Thyroid gland (tissue), 4 donors: ENCODE results near the gene ANKS1A. TPM values are rescaled to one million over a fixed set of nuclear protein-coding genes. Genes with fewer than 3 reads are reported as not detected.
"Not testable (repeated sequence)": the region's sequence is repeated elsewhere in the genome, so short reads cannot be mapped to it uniquely, and the experiment has no call there.

ENCODE experiments used
- DNase-seq, 2 donors: peaks; one replicate each; pipeline ENCODE4 v3.0.0-alpha.2; 2019
- H3K27ac ChIP-seq, 3 donors: fragments of 200-600 bp; sonication (generic); 1 replicate in 2 of 3; 2 replicates in 1 of 3; pipeline ENCODE4 v1.5.1; 2016 to 2019; ENCODE audit warnings: mild to moderate bottlenecking in 1 of 3, moderate library complexity in 1 of 3
- H3K27me3 ChIP-seq: fragments of 200-600 bp; sonication (generic); one replicate; pipeline ENCODE4 v1.5.1; 2019
- H3K36me3 ChIP-seq, 2 donors: fragments of 200-600 bp; sonication (generic); one replicate each; pipeline ENCODE4 v1.5.1; 2016 to 2019
- H3K4me1 ChIP-seq, 2 donors: fragments of 200-600 bp; sonication (generic); one replicate each; pipeline ENCODE4 v1.5.1; 2017 to 2019
- H3K4me3 ChIP-seq, 3 donors: fragments of 200-600 bp; sonication (generic); replicated peaks in 1 of 3; 1 replicate in 2 of 3; 2 replicates in 1 of 3; pipeline ENCODE4 v1.5.1; 2016; ENCODE audit warnings: mild to moderate bottlenecking in 1 of 3
- H3K9me3 ChIP-seq: fragments of 200-600 bp; sonication (generic); one replicate; pipeline ENCODE4 v1.5.1; 2017
- CTCF ChIP-seq, 6 experiments: fragments of 200-600 bp in 3 of 6; fragments of 450-650 bp in 3 of 6; sonication (generic) in 3 of 6; IDR thresholded peaks; one replicate each; pipeline ENCODE4 v1.5.1; 2016 to 2019; ENCODE audit warnings: antibody characterized with exemption in 6 of 6, mild to moderate bottlenecking in 2 of 6, inconsistent platforms in 1 of 6, moderate library complexity in 1 of 6
- POLR2A ChIP-seq, 2 donors: fragments of 450-650 bp; IDR thresholded peaks; one replicate each; pipeline ENCODE4 v1.6.1; 2017; ENCODE audit warnings: antibody characterized with exemption in 2 of 2, mild to moderate bottlenecking in 2 of 2, moderate library complexity in 1 of 2
- WGBS, 2 donors: methylation state at CpG; one replicate each; pipeline ENCODE4 v1.1.5; 2017; 5-methylcytosine and 5-hydroxymethylcytosine counted together
- intact Hi-C: fragments of 100-400 bp; cut with DNase I; formaldehyde crosslinking; loops from one replicate; pipeline ENCODE4 v1.15.1; 2023
- total RNA-seq, 4 donors: library from RNA; depleted of rRNA; stranded (reverse); fragments of >200 nt; gene quantifications; one replicate each; pipeline ENCODE4 v1.2.3, GENCODE V29; 2016

The ANKS1A gene
- total RNA-seq, 4 donors from 2014 or later, result 29.9 to 43.8 (median 34.4) TPM

GRCh38 chr6:34872332-34872731, 16.7 kb upstream of the ANKS1A start:
- Histone ChIP-seq H3K4me3 (no peak overlapping the region), H3K36me3 (peaks cover 25 to 44% of the 10 kb centered on the region in 2 donors), H3K9me3 (no peaks in the 10 kb centered on the region), H3K27me3 (no peaks in the 10 kb centered on the region), H3K27ac (no peak overlapping the region), H3K4me1 (no peaks in the 10 kb centered on the region)
- intact Hi-C loops, result no loop called here
- no peak for DNase-seq
- WGBS, 2 donors, result 64% methylated on average over 1 of the region's 1 CpG
- no peak for TF ChIP-seq CTCF (IDR thresholded peaks at IDR 0.05)
- TF ChIP-seq POLR2A (IDR thresholded peaks at IDR 0.05), result no peak

- TF ChIP-seq CTCF (IDR thresholded peaks at IDR 0.05), result no peak
- no peak for TF ChIP-seq POLR2A (IDR thresholded peaks at IDR 0.05)
- intact Hi-C loops, result no loop called here
- WGBS, 2 donors, result 82 to 91% methylated on average over 4 of the region's 4 CpGs
- Histone ChIP-seq H3K4me3 (no peak overlapping the region), H3K27me3 (no peaks in the 10 kb centered on the region), H3K9me3 (no peaks in the 10 kb centered on the region), H3K36me3 (peaks cover 47 to 52% of the 10 kb centered on the region in 2 donors), H3K27ac (no peak overlapping the region), H3K4me1 (no peaks in the 10 kb centered on the region)
- DNase-seq, result no peak
Measured at GRCh38 chr6:34875292-34876213, 13.5 kb upstream of the ANKS1A start.

GRCh38 chr6:34876472-34876871, 12.6 kb upstream of the ANKS1A start:
- Histone ChIP-seq H3K27me3 (no peaks in the 10 kb centered on the region), H3K27ac (no peak overlapping the region), H3K9me3 (no peaks in the 10 kb centered on the region), H3K4me3 (no peak overlapping the region), H3K4me1 (no peaks in the 10 kb centered on the region), H3K36me3 (peaks cover 41 to 44% of the 10 kb centered on the region in 2 donors)
- intact Hi-C loops, result no loop called here
- TF ChIP-seq CTCF (IDR thresholded peaks at IDR 0.05) (no peak), POLR2A (IDR thresholded peaks at IDR 0.05) (no peak)
- no peak for DNase-seq
- 93% methylated on average over 3 of the region's 3 CpGs for WGBS, 2 donors

DNA sequence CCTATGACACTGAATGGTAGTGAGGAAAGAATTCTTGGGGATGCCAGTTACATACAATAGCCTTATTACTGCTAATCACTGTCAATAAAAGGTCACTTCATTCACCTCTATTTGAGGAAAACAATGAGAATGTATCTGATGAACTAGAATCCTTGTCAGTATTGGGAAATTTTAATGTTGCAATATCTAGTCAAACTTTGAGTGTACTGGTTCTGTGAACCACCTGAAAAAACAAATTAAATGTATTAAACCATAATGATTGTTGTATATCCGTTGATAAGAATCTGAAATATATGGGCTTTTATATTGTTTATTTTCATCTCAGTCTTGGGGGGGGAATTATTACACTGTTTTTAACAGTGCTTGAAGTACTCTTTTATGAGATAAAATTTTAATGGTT, 11.8 kb upstream of the ANKS1A start:
- no peaks in the 10 kb centered on the region for H3K9me3 ChIP-seq
- H3K27ac ChIP-seq, result no peak overlapping the region
- DNase-seq, result no peak
- peaks cover 35 to 36% of the 10 kb centered on the region in 2 donors for H3K36me3 ChIP-seq
- H3K27me3 ChIP-seq, result no peaks in the 10 kb centered on the region
- intact Hi-C loops, result no loop called here
- no peak overlapping the region for H3K4me3 ChIP-seq
- H3K4me1 ChIP-seq, result no peaks in the 10 kb centered on the region
- TF ChIP-seq POLR2A (IDR thresholded peaks at IDR 0.05) (no peak), CTCF (IDR thresholded peaks at IDR 0.05) (no peak)
- WGBS, 2 donors, result 93 to 96% methylated on average over 1 of the region's 1 CpG

DNA sequence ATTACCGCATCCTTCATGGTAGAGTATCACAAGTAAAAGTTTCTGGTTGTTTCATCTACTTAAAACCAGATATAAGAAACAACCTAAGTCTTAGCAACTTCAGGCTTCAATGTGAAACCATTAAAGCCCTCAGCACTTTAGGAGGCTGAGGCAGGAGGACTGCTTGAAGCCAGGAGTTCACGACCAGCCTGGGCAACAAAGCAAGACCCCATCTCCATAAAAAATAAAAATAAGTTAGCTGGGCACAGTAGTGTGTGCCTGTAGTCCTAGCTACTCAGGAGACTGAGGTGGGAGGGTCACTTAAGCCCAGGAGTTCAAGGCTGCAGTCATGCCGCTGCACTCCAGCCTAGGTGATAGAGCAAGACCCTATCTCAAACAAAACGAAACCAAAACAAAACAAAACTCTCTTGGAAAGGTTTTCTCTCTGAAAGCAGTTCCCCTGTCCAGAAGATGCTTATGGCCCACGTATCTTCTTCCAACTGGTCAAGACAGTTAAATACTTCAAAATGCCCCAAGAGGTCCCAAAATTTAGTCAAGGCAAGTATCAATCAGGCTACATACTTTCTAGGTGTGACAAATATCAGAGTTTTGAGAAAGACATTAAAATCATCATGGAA, 11.1 kb upstream of the ANKS1A start:
- no peak for DNase-seq
- H3K9me3 ChIP-seq, result no peaks in the 10 kb centered on the region
- H3K4me3 ChIP-seq, result no peak overlapping the region
- H3K27ac ChIP-seq, result no peak overlapping the region
- H3K4me1 ChIP-seq, result no peaks in the 10 kb centered on the region
- no peaks in the 10 kb centered on the region for H3K27me3 ChIP-seq
- TF ChIP-seq POLR2A (IDR thresholded peaks at IDR 0.05), result no peak
- no peak for TF ChIP-seq CTCF (IDR thresholded peaks at IDR 0.05)
- intact Hi-C loops, result no loop called here
- 89 to 93% methylated on average over 5 of the region's 5 CpGs for WGBS, 2 donors
- peaks cover 28 to 30% of the 10 kb centered on the region in 2 donors for H3K36me3 ChIP-seq

DNA sequence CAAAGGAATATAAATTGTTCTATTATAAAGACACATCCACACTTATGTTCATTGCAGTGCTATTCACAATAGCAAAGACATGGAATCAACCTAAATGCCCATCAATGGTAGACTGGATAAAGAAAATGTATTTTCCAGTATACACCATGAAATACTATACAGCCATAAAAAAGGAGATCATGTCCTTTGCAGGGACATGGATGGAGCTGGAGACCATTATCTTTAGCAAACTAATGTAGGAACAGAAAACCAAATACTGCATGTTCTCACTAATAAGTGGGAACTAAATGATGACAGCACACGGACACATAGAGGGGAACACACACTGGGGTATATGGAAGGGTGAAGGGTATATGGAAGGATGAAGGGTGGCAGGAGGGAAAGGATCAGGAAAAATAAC, 5.0 kb upstream of the ANKS1A start:
- H3K4me1 ChIP-seq, result peaks cover 19 to 35% of the 10 kb centered on the region in 2 donors
- not testable (repeated sequence) for H3K4me3 ChIP-seq, H3K27ac ChIP-seq, DNase-seq, H3K9me3 ChIP-seq, H3K27me3 ChIP-seq
- intact Hi-C loops, result loop anchor here (10.0 kb wide), 1 partner anchor 119 kb away; no protein-coding TSS in a partner anchor
- WGBS, 2 donors, result 98 to 100% methylated on average over 1 of the region's 1 CpG
- H3K36me3 ChIP-seq, result peaks cover 9 to 14% of the 10 kb centered on the region in 2 donors
